Measurements from ENCODE around the gene IFIT5.
"Not testable (repeated sequence)": the region's sequence is repeated elsewhere in the genome, so short reads cannot be mapped to it uniquely, and the experiment has no call there.

Gene IFIT5

GRCh38 chr10:89438525-89438924, 24.2 kb downstream of the IFIT5 start:
- no peak for DNase-seq

- no peak for DNase-seq
Observed at GRCh38 chr10:89440226-89441009, 26.1 kb downstream of the IFIT5 start.

GRCh38 chr10:89442289-89442688, 27.9 kb downstream of the IFIT5 start:
- no peak for DNase-seq

GRCh38 chr10:89444819-89445218, 30.5 kb downstream of the IFIT5 start:
- not testable (repeated sequence) for DNase-seq

- DNase-seq = no peak
Observed at GRCh38 chr10:89450901-89451300, 36.5 kb downstream of the IFIT5 start.

GRCh38 chr10:89452193-89452592, 37.8 kb downstream of the IFIT5 start:
- DNase-seq = no peak

GRCh38 chr10:89454561-89455347, 40.4 kb downstream of the IFIT5 start:
- no peak for DNase-seq

- DNase-seq = no peak
Observed at GRCh38 chr10:89458291-89458690, 43.9 kb downstream of the IFIT5 start.

GRCh38 chr10:89458784-89459183, 44.4 kb downstream of the IFIT5 start:
- no peak for DNase-seq

- no peak for DNase-seq
Observed at GRCh38 chr10:89463846-89464537, 49.6 kb downstream of the IFIT5 start.

- DNase-seq = no peak
Observed at GRCh38 chr10:89465196-89465595, 50.8 kb downstream of the IFIT5 start.

- no peak for DNase-seq
Observed at GRCh38 chr10:89466599-89467035, 52.2 kb downstream of the IFIT5 start.

GRCh38 chr10:89468191-89468965, 54.0 kb downstream of the IFIT5 start:
- no peak for DNase-seq

- DNase-seq = no peak
Observed at GRCh38 chr10:89469517-89469916, 55.1 kb downstream of the IFIT5 start.
